IMR-90 (cell line): ENCODE data around the gene TGM2. TPM values are rescaled to one million over a fixed set of nuclear protein-coding genes. Genes with fewer than 3 reads are reported as not detected.

Source experiments
- ATAC-seq: fragments of 200-7000 bp; cut with Tn5 transposase; 2 replicates; pipeline ENCODE4 v1.9.1; 2020; ENCODE audit warnings: low read depth, mild to moderate bottlenecking, moderate library complexity
- BruUV-seq: library from RNA; stranded (reverse); fragments of 400-500 nt; replicated peaks from 2 replicates; lab custom pipeline; 2021; lab: Mats Ljungman, UMichigan
- CTCF ChIA-PET: fragments of 300-600 bp; formaldehyde crosslinking; extraction: SDS; loops from one replicate; lab custom pipeline; 2021; ENCODE audit warnings: antibody characterized with exemption; lab: Yijun Ruan, JAX
- POLR2A ChIA-PET: fragments of 300-600 bp; sonication (Branson Sonifier 250); formaldehyde crosslinking; loops from one replicate; lab custom pipeline; 2022; ENCODE audit warnings: antibody characterized with exemption; ENCODE audit not compliant: unreplicated experiment; lab: Charles Lee
- DNase-seq: peaks from one replicate; pipeline ENCODE4 v3.0.0; 2013
- H2AFZ ChIP-seq: replicated peaks from 2 replicates; pipeline ENCODE3; 2013; ENCODE audit warnings: low read length, mild to moderate bottlenecking; ENCODE audit not compliant: poor library complexity
- H2AK5ac ChIP-seq: 2 replicates; pipeline ENCODE4 v1.6.1; 2013; ENCODE audit warnings: low read depth, low read length, inconsistent platforms
- H2AK9ac ChIP-seq: replicated peaks from 2 replicates; pipeline ENCODE3; 2013; ENCODE audit warnings: mild to moderate bottlenecking, low read depth, low read length, moderate library complexity; ENCODE audit not compliant: poor library complexity
- H2BK120ac ChIP-seq: 2 replicates; pipeline ENCODE4 v1.6.1; 2013; ENCODE audit warnings: low read depth, low read length, inconsistent platforms
- H2BK15ac ChIP-seq: 3 replicates; pipeline ENCODE4 v1.6.1; 2013; ENCODE audit warnings: low read depth, low read length, inconsistent platforms
- H2BK20ac ChIP-seq: 2 replicates; pipeline ENCODE4 v1.6.1; 2013; ENCODE audit warnings: low read depth, mild to moderate bottlenecking, inconsistent platforms, low read length, moderate library complexity
- H2BK5ac ChIP-seq: 2 replicates; pipeline ENCODE4 v1.6.1; 2013; ENCODE audit warnings: mild to moderate bottlenecking, low read depth, low read length, inconsistent platforms; ENCODE audit not compliant: poor library complexity, severe bottlenecking
- H3K14ac ChIP-seq: replicated peaks from 2 replicates; pipeline ENCODE4 v1.6.1; 2013; ENCODE audit warnings: low read depth, low read length, inconsistent platforms
- H3K18ac ChIP-seq: 2 replicates; pipeline ENCODE4 v1.6.1; 2013; ENCODE audit warnings: low read depth, low read length, control low read depth
- H3K23ac ChIP-seq: 2 replicates; pipeline ENCODE4 v1.6.1; 2013; ENCODE audit warnings: low read depth, low read length, inconsistent platforms
- H3K27ac ChIP-seq: 2 replicates; pipeline ENCODE4 v1.5.1; 2013; ENCODE audit warnings: mild to moderate bottlenecking, control low read depth, low read length; ENCODE audit not compliant: insufficient read depth
- H3K27me3 ChIP-seq: 2 replicates; pipeline ENCODE4 v1.6.1; 2013; ENCODE audit warnings: low read length; ENCODE audit not compliant: control insufficient read depth, insufficient read depth
- H3K36me3 ChIP-seq: 2 replicates; pipeline ENCODE4 v1.6.1; 2013; ENCODE audit warnings: low read length, mixed read lengths; ENCODE audit not compliant: control insufficient read depth, insufficient read depth
- H3K4ac ChIP-seq: 2 replicates; pipeline ENCODE4 v1.6.1; 2013; ENCODE audit warnings: low read depth, low read length, inconsistent platforms
- H3K4me1 ChIP-seq: 2 replicates; pipeline ENCODE4 v1.6.1; 2013; ENCODE audit warnings: low read length, mixed read lengths; ENCODE audit not compliant: control insufficient read depth, insufficient read depth
- H3K4me2 ChIP-seq: 2 replicates; pipeline ENCODE4 v1.6.1; 2013; ENCODE audit warnings: low read depth, mild to moderate bottlenecking, control low read depth, low read length, moderate library complexity
- H3K4me3 ChIP-seq: 2 replicates; pipeline ENCODE4 v1.5.1; 2013; ENCODE audit warnings: low read depth, mild to moderate bottlenecking, control low read depth, low read length, moderate library complexity; ENCODE audit not compliant: insufficient read depth
- H3K56ac ChIP-seq: 2 replicates; pipeline ENCODE4 v1.6.1; 2013; ENCODE audit warnings: low read length, inconsistent platforms; ENCODE audit not compliant: insufficient read depth; ENCODE audit errors: extremely low read depth
- H3K79me1 ChIP-seq, 2 experiments: 2 replicates each; pipeline ENCODE4 v1.6.1; 2013; ENCODE audit warnings: low read length in 2 of 2, inconsistent platforms in 1 of 2, low read depth in 1 of 2
- H3K9ac ChIP-seq: 2 replicates; pipeline ENCODE4 v1.6.1; 2013; ENCODE audit warnings: low read depth, low read length, control low read depth
- H3K9me1 ChIP-seq: 2 replicates; pipeline ENCODE4 v1.6.1; 2013; ENCODE audit warnings: low read length, inconsistent platforms; ENCODE audit not compliant: insufficient read depth
- H3K9me3 ChIP-seq: 2 replicates; pipeline ENCODE4 v1.6.1; 2013; ENCODE audit warnings: low read length; ENCODE audit not compliant: control insufficient read depth, insufficient read depth
- H4K20me1 ChIP-seq: 2 replicates; pipeline ENCODE4 v1.6.1; 2013; ENCODE audit warnings: low read length, inconsistent platforms; ENCODE audit not compliant: insufficient read depth
- H4K5ac ChIP-seq: 2 replicates; pipeline ENCODE4 v1.6.1; 2013; ENCODE audit warnings: mild to moderate bottlenecking, low read depth, low read length, control low read depth
- H4K8ac ChIP-seq, 2 experiments: 2 replicates each; pipeline ENCODE4 v1.6.1; 2013; ENCODE audit warnings: low read depth in 2 of 2, low read length in 2 of 2, control low read depth in 1 of 2, inconsistent platforms in 1 of 2
- H4K91ac ChIP-seq: 2 replicates; pipeline ENCODE4 v1.6.1; 2013; ENCODE audit warnings: low read depth, low read length, inconsistent platforms; ENCODE audit not compliant: insufficient read depth
- CEBPB ChIP-seq: IDR thresholded peaks from 2 replicates; pipeline ENCODE4 v1.6.1; 2012; ENCODE audit warnings: low read depth, low read length, improper control_type of control experiment
- CHD1 ChIP-seq: IDR thresholded peaks from 2 replicates; pipeline ENCODE4 v1.6.1; 2012; ENCODE audit warnings: low read depth, low read length, improper control_type of control experiment
- ELK1 ChIP-seq: fragments of 150-350 bp; IDR thresholded peaks from 2 replicates; pipeline ENCODE4 v1.6.1; 2016; ENCODE audit warnings: low read depth, mild to moderate bottlenecking, low read length, moderate library complexity, borderline replicate concordance
- FOS ChIP-seq: fragments of 150-350 bp; IDR thresholded peaks from 2 replicates; pipeline ENCODE4 v1.6.1; 2016; ENCODE audit warnings: low read depth, low read length
- MAFK ChIP-seq: IDR thresholded peaks from 2 replicates; pipeline ENCODE4 v1.6.1; 2012; ENCODE audit warnings: low read depth, low read length, improper control_type of control experiment
- MAZ ChIP-seq: IDR thresholded peaks from 2 replicates; pipeline ENCODE4 v1.6.1; 2012; ENCODE audit warnings: low read depth, mild to moderate bottlenecking, low read length, improper control_type of control experiment, moderate library complexity, borderline replicate concordance
- MXI1 ChIP-seq: IDR thresholded peaks from 2 replicates; pipeline ENCODE4 v1.6.1; 2012; ENCODE audit warnings: low read depth, mild to moderate bottlenecking, low read length, moderate library complexity, borderline replicate concordance
- NFE2L2 ChIP-seq: fragments of 150-350 bp; IDR thresholded peaks from 2 replicates; pipeline ENCODE4 v1.6.1; 2016; ENCODE audit warnings: low read depth, mild to moderate bottlenecking, low read length
- POLR2A ChIP-seq: IDR thresholded peaks from 2 replicates; pipeline ENCODE4 v1.6.1; 2012; ENCODE audit warnings: mild to moderate bottlenecking, low read depth, low read length
- RAD21 ChIP-seq: IDR thresholded peaks from 2 replicates; pipeline ENCODE4 v1.6.1; 2012; ENCODE audit warnings: low read length, improper control_type of control experiment
- RCOR1 ChIP-seq: IDR thresholded peaks from 2 replicates; pipeline ENCODE4 v1.6.1; 2012; ENCODE audit warnings: mild to moderate bottlenecking, low read length, improper control_type of control experiment; ENCODE audit not compliant: insufficient replicate concordance
- RFX5 ChIP-seq: IDR thresholded peaks from 2 replicates; pipeline ENCODE4 v1.8.0; 2012; ENCODE audit warnings: low read depth, mild to moderate bottlenecking, low read length, moderate library complexity
- SMC3 ChIP-seq: fragments of 150-350 bp; IDR thresholded peaks from 2 replicates; pipeline ENCODE4 v1.6.1; 2016; ENCODE audit warnings: low read depth, mild to moderate bottlenecking, antibody characterized with exemption, low read length, moderate library complexity
- USF2 ChIP-seq: fragments of 150-350 bp; IDR thresholded peaks from 2 replicates; pipeline ENCODE4 v1.6.1; 2017; ENCODE audit warnings: mild to moderate bottlenecking, antibody characterized with exemption, low read length, low read depth
- WGBS, 2 experiments: methylation state at CpG; one replicate each; pipeline versions ENCODE4 v1.1.5 to v1.1.7; 2013; ENCODE audit warnings: missing lambda C conversion rate in 2 of 2; ENCODE audit not compliant: insufficient read length in 1 of 2; ENCODE audit errors: extremely low coverage in 2 of 2; 5-methylcytosine and 5-hydroxymethylcytosine counted together
- dilution Hi-C: fragments of 300-500 bp; cut with HindIII; formaldehyde crosslinking; loops from one replicate; pipeline ENCODE4 v1.14.3; 2018; ENCODE audit warnings: low sequenced_read_pairs; ENCODE audit not compliant: unreplicated experiment
- in situ Hi-C: fragments of 300-500 bp; cut with MboI; formaldehyde crosslinking; loops from 3 replicates; pipeline ENCODE4 v1.14.3; 2019; ENCODE audit warnings: low sequenced_read_pairs, inconsistent platforms, mixed read lengths
- intact Hi-C: fragments of 100-400 bp; cut with micrococcal nuclease; formaldehyde crosslinking; loops from 2 replicates; pipeline ENCODE4 v1.10.0; 2022
- polyA plus RNA-seq, 3 experiments: library from polyadenylated mRNA; depleted of rRNA; stranded (reverse); fragments of >200 nt; gene quantifications; 2 replicates each; pipeline ENCODE4 v1.2.3, GENCODE V29; 2012; ENCODE audit warnings: low replicate concordance in 1 of 3
- total RNA-seq: library from RNA; depleted of rRNA; stranded (reverse); fragments of >200 nt; gene quantifications from 2 replicates; pipeline ENCODE4 v1.2.3, GENCODE V29; 2012

Gene TGM2
- total and polyA plus RNA-seq, 2 of the 4 experiments (the other 2 are of a cell fraction) = 239 to 268 TPM

GRCh38 chr20:38156888-38157634 lies 8.0 kb downstream of the TGM2 start (continued):
- TF ChIP-seq USF2 = no peak

- H3K4me3 ChIP-seq = no peak overlapping the region
- peak overlapping the region; percentile 54; the same call in 1 of the 2 replicates for H2AK5ac ChIP-seq
- peak overlapping the region; percentile 41; the same call in 1 of the 2 replicates for H4K91ac ChIP-seq
- H3K36me3 ChIP-seq = peaks cover 69% of the 10 kb centered on the region
- H4K5ac ChIP-seq = no peak overlapping the region
- in situ Hi-C loops = no loop called here
- CTCF ChIA-PET = no interaction called here
- peaks cover 24% of the 10 kb centered on the region for H3K4me1 ChIP-seq
- H2BK120ac ChIP-seq = 0 out of 2 replicates have a peak overlapping the region, but pooled peaks have one; percentile 39
- no peaks in the 10 kb centered on the region for H4K20me1 ChIP-seq
- H3K9ac ChIP-seq = no peak overlapping the region
- dilution Hi-C loops = no loop called here
- no peak overlapping the region for H2AFZ ChIP-seq
- H3K4me2 ChIP-seq = no peak overlapping the region
- DNase-seq (no peak), ATAC-seq (no peak)
- H3K9me3 ChIP-seq = no peaks in the 10 kb centered on the region
- POLR2A ChIA-PET = no interaction called here
- H2BK15ac ChIP-seq = no peak overlapping the region; the same call in 2 of the 3 replicates
- no peak overlapping the region for H3K56ac ChIP-seq
- H2AK9ac ChIP-seq = no peak overlapping the region
- no peak overlapping the region for H3K18ac ChIP-seq
- H3K27me3 ChIP-seq = no peaks in the 10 kb centered on the region
- WGBS, 2 experiments = 100% methylated on average over 1 of the region's 6 CpGs; no CpG with 5 or more reads in 1 of the 2 experiments
- no peak overlapping the region for H3K4ac ChIP-seq
- no peak overlapping the region for H3K27ac ChIP-seq
- peaks cover 9% of the 10 kb centered on the region for H3K9me1 ChIP-seq
- intact Hi-C loops = no loop called here
- H3K23ac ChIP-seq = no peak overlapping the region
- H4K8ac ChIP-seq = no peak overlapping the region
- H3K14ac ChIP-seq = no peak overlapping the region
- H3K79me1 ChIP-seq = peaks cover 5 to 71% of the 10 kb centered on the region in 2 experiments; a peak in 2 of 4 replicates
- no peak overlapping the region for H2BK20ac ChIP-seq
- BruUV-seq = no TSS peak
- peak overlapping the region; percentile 27 for H2BK5ac ChIP-seq
- TF ChIP-seq POLR2A (no peak), RAD21 (no peak), MAFK (no peak), ELK1 (no peak), CEBPB (no peak), NFE2L2 (no peak), FOS (no peak), RFX5 (no peak), CHD1 (no peak), RCOR1 (no peak), USF2 (no peak), MAZ (no peak), SMC3 (no peak), MXI1 (no peak)
Observed at GRCh38 chr20:38156280-38156679, 8.8 kb downstream of the TGM2 start.
